Right lung (tissue), 5 donors: ENCODE data around the gene ADIG. TPM values are rescaled to one million over a fixed set of nuclear protein-coding genes. Genes with fewer than 3 reads are reported as not detected.

Experiments used
- DNase-seq, 2 donors: peaks; one replicate each; pipeline ENCODE4 v3.0.0-alpha.2; 2013
- polyA plus RNA-seq, 5 donors: library from polyadenylated mRNA; unstranded; fragments of 120-200 nt; gene quantifications; one replicate each; pipeline versions ENCODE4 v1.2.1 to v1.2.3, GENCODE V29; 2013; ENCODE audit warnings: inconsistent platforms in 1 of 5, low replicate concordance in 1 of 5; ENCODE audit not compliant: insufficient read length in 5 of 5, insufficient read depth in 1 of 5

ADIG gene
- polyA plus RNA-seq, 5 donors, result not detected

GRCh38 chr20:38601216-38602184 is 20.5 kb downstream of the ADIG start, which contains the start of gene ARHGAP40:
TSS of gene ARHGAP40 (plus strand) at chr20:38601809.
- DNase-seq, result no peak

- no peak for DNase-seq
These were observed 21.2 kb downstream of the ADIG start for GRCh38 chr20:38602185-38602581.

- DNase-seq, result no peak
These were observed 22.3 kb downstream of the ADIG start for GRCh38 chr20:38603286-38603685.

GRCh38 chr20:38604873-38605303 is 23.9 kb downstream of the ADIG start:
- no peak for DNase-seq

GRCh38 chr20:38607351-38607750 is 26.4 kb downstream of the ADIG start:
- DNase-seq, result no peak

- no peak for DNase-seq
These were observed 27.2 kb downstream of the ADIG start for GRCh38 chr20:38608188-38608587.

- no peak for DNase-seq
These were observed 28.8 kb downstream of the ADIG start for GRCh38 chr20:38609815-38610214.

GRCh38 chr20:38610521-38610920 is 29.5 kb downstream of the ADIG start:
- DNase-seq, result no peak

- no peak for DNase-seq
These were observed 31.9 kb downstream of the ADIG start for GRCh38 chr20:38612751-38613515.

GRCh38 chr20:38615283-38615682 is 34.3 kb downstream of the ADIG start:
- DNase-seq, result no peak

- DNase-seq, result no peak
These were observed 35.5 kb downstream of the ADIG start for GRCh38 chr20:38616457-38616856.

- no peak for DNase-seq
These were observed 36.2 kb downstream of the ADIG start for GRCh38 chr20:38617011-38617829.

GRCh38 chr20:38617830-38618196 is 36.8 kb downstream of the ADIG start:
- DNase-seq, result no peak

- no peak for DNase-seq
These were observed 39.4 kb downstream of the ADIG start for GRCh38 chr20:38620441-38620840.

- no peak for DNase-seq
These were observed 42.1 kb downstream of the ADIG start for GRCh38 chr20:38623061-38623460.

- no peak for DNase-seq
These were observed 43.1 kb downstream of the ADIG start for GRCh38 chr20:38624084-38624483.

- no peak for DNase-seq
These were observed 44.9 kb downstream of the ADIG start for GRCh38 chr20:38625896-38626295.

- no peak for DNase-seq
These were observed 46.1 kb downstream of the ADIG start for GRCh38 chr20:38626921-38627659.

- DNase-seq, result no peak
These were observed 47.8 kb downstream of the ADIG start for GRCh38 chr20:38628580-38629470.

GRCh38 chr20:38629979-38630378 is 49.0 kb downstream of the ADIG start:
- DNase-seq, result no peak
